Sciatic nerve (tissue), 2 donors: ENCODE measurements around the gene ENOX1. TPM values are rescaled to one million over a fixed set of nuclear protein-coding genes. Genes with fewer than 3 reads are reported as not detected.

Experiments used
- ATAC-seq: fragments of 200-7000 bp; cut with Tn5 transposase; one replicate; pipeline ENCODE4 v1.9.1; 2020; ENCODE audit warnings: mild to moderate bottlenecking, moderate library complexity
- DNase-seq: peaks from one replicate; pipeline ENCODE4 v3.0.0-alpha.2; 2020; ENCODE audit warnings: low spot score
- intact Hi-C: fragments of 100-400 bp; cut with DNase I; formaldehyde crosslinking; loops from one replicate; pipeline ENCODE4 v1.14.2; 2022
- total RNA-seq: library from RNA; stranded (reverse); fragmentation: NEBNext Ultra II Directional; extraction: Animal tissue kit (Norgen Biotek cat#: 25700); gene quantifications from one replicate; pipeline ENCODE4 v1.2.1, GENCODE V29; 2021
- donor health status: DM: no; HTN: no; CAD: no.
- donor health status: DM: no; HTN: no; CAD: no.

Gene ENOX1
- total RNA-seq, 1 donor from 2014 or later = 4.3 TPM

- intact Hi-C loops = no loop called here
- ATAC-seq = no peak
- no peak for DNase-seq
Measured at GRCh38 chr13:43758834-43759233, 27.9 kb downstream of the ENOX1 start.

GRCh38 chr13:43757266-43757665 lies 29.5 kb downstream of the ENOX1 start:
- ATAC-seq (no peak), DNase-seq (no peak)
- intact Hi-C loops = no loop called here

GRCh38 chr13:43755844-43756243 lies 30.9 kb downstream of the ENOX1 start:
- intact Hi-C loops = no loop called here
- ATAC-seq (no peak), DNase-seq (no peak)

- no peak for ATAC-seq
Measured at GRCh38 chr13:43751624-43752023, 35.1 kb downstream of the ENOX1 start.

GRCh38 chr13:43749503-43749902 lies 37.3 kb downstream of the ENOX1 start:
- intact Hi-C loops = no loop called here
- no peak for ATAC-seq
- no peak for DNase-seq

More at GRCh38 chr13:43751624-43752023, 35.1 kb downstream of the ENOX1 start:
- DNase-seq = no peak
- intact Hi-C loops = no loop called here

GRCh38 chr13:43744261-43745031 lies 42.3 kb downstream of the ENOX1 start:
- intact Hi-C loops = no loop called here
- DNase-seq = no peak
- no peak for ATAC-seq

GRCh38 chr13:43742911-43743310 lies 43.9 kb downstream of the ENOX1 start:
- DNase-seq (no peak), ATAC-seq (no peak)
- intact Hi-C loops = no loop called here

GRCh38 chr13:43737392-43737923 lies 49.3 kb downstream of the ENOX1 start:
- ATAC-seq (no peak), DNase-seq (no peak)
- intact Hi-C loops = no loop called here

GRCh38 chr13:43732726-43733125 lies 54.0 kb downstream of the ENOX1 start:
- ATAC-seq (no peak), DNase-seq (no peak)
- intact Hi-C loops = no loop called here

GRCh38 chr13:43731296-43731695 lies 55.5 kb downstream of the ENOX1 start:
- intact Hi-C loops = no loop called here
- DNase-seq = no peak
- no peak for ATAC-seq

- intact Hi-C loops = no loop called here
- DNase-seq = no peak
- ATAC-seq = peak; percentile 45
Measured at GRCh38 chr13:43730642-43731041, 56.1 kb downstream of the ENOX1 start.

GRCh38 chr13:43728421-43728820 lies 58.4 kb downstream of the ENOX1 start:
- no peak for ATAC-seq
- DNase-seq = no peak
- intact Hi-C loops = no loop called here

GRCh38 chr13:43727856-43728255 lies 58.9 kb downstream of the ENOX1 start:
- intact Hi-C loops = no loop called here
- no peak for DNase-seq
- no peak for ATAC-seq

GRCh38 chr13:43725460-43725859 lies 61.3 kb downstream of the ENOX1 start:
- ATAC-seq = no peak
- intact Hi-C loops = no loop called here
- DNase-seq = no peak

GRCh38 chr13:43720780-43721397 lies 65.9 kb downstream of the ENOX1 start:
- no peak for ATAC-seq
- no peak for DNase-seq
- intact Hi-C loops = no loop called here

GRCh38 chr13:43698758-43699157 lies 88.0 kb downstream of the ENOX1 start:
- peak; percentile 65 for ATAC-seq
- intact Hi-C loops = no loop called here

GRCh38 chr13:43698009-43698408 lies 88.8 kb downstream of the ENOX1 start:
- DNase-seq (no peak), ATAC-seq (no peak)
- intact Hi-C loops = no loop called here

More at GRCh38 chr13:43698758-43699157, 88.0 kb downstream of the ENOX1 start:
- no peak for DNase-seq

- intact Hi-C loops = no loop called here
- no peak for ATAC-seq
- no peak for DNase-seq
Measured at GRCh38 chr13:43697323-43697722, 89.4 kb downstream of the ENOX1 start.

GRCh38 chr13:43694146-43694664 lies 92.6 kb downstream of the ENOX1 start:
- intact Hi-C loops = no loop called here
- no peak for ATAC-seq
- DNase-seq = no peak

- intact Hi-C loops = no loop called here
- ATAC-seq = no peak
- no peak for DNase-seq
Measured at GRCh38 chr13:43693639-43694038, 93.1 kb downstream of the ENOX1 start.
